Measurements from ENCODE around the gene PTPRM. TPM values are rescaled to one million over a fixed set of nuclear protein-coding genes. Genes with fewer than 3 reads are reported as not detected.

The PTPRM gene
- total RNA-seq, 1 donor, result 84.7 TPM

GRCh38 chr18:7980656-7981055 is 413.5 kb downstream of the PTPRM start:
- H3K4me3 ChIP-seq (ENCODE audit: insufficient read depth, low read length), result no peak overlapping the region
- H4K20me1 ChIP-seq (ENCODE audit: insufficient read depth, low read length), result no peaks in the 10 kb centered on the region
- no peaks in the 10 kb centered on the region for H3K79me2 ChIP-seq (ENCODE audit: insufficient read depth, low read length)
- no peak overlapping the region for H3K4me2 ChIP-seq (ENCODE audit: insufficient read depth, low read length)
- H2AFZ ChIP-seq (ENCODE audit: low read length), result no peak overlapping the region
- no peak for DNase-seq (ENCODE audit: insufficient read length, low spot score, missing footprints)
- no peak overlapping the region for H3K27ac ChIP-seq (ENCODE audit: low read depth, low read length)
- H3K4me1 ChIP-seq (ENCODE audit: insufficient read depth, low read length), result no peaks in the 10 kb centered on the region
- H3K27me3 ChIP-seq (ENCODE audit: insufficient read depth, low read length), result no peaks in the 10 kb centered on the region
- H3K36me3 ChIP-seq (ENCODE audit: insufficient read depth, low read length), result no peaks in the 10 kb centered on the region
- no peaks in the 10 kb centered on the region for H3K9me3 ChIP-seq (ENCODE audit: low read depth, low read length)
- no peak for TF ChIP-seq CTCF (IDR thresholded peaks at IDR 0.05; ENCODE audit: extremely low read depth, low read depth, low read length)

- Histone ChIP-seq H3K36me3 (ENCODE audit: insufficient read depth, low read length) (no peaks in the 10 kb centered on the region), H2AFZ (ENCODE audit: low read length) (no peak overlapping the region), H3K27ac (ENCODE audit: low read depth, low read length) (no peak overlapping the region), H3K9me3 (ENCODE audit: low read depth, low read length) (no peaks in the 10 kb centered on the region), H3K27me3 (ENCODE audit: insufficient read depth, low read length) (no peaks in the 10 kb centered on the region), H4K20me1 (ENCODE audit: insufficient read depth, low read length) (no peaks in the 10 kb centered on the region), H3K79me2 (ENCODE audit: insufficient read depth, low read length) (no peaks in the 10 kb centered on the region), H3K4me1 (ENCODE audit: insufficient read depth, low read length) (peaks cover 7% of the 10 kb centered on the region), H3K4me3 (ENCODE audit: insufficient read depth, low read length) (no peak overlapping the region), H3K4me2 (ENCODE audit: insufficient read depth, low read length) (no peak overlapping the region)
- TF ChIP-seq CTCF (IDR thresholded peaks at IDR 0.05; ENCODE audit: extremely low read depth, low read depth, low read length), result no peak
- DNase-seq (ENCODE audit: insufficient read length, low spot score, missing footprints), result no peak
These were observed 415.1 kb downstream of the PTPRM start for GRCh38 chr18:7982216-7982615.

- no peak overlapping the region for H2AFZ ChIP-seq (ENCODE audit: low read length)
- H3K27me3 ChIP-seq (ENCODE audit: insufficient read depth, low read length), result no peaks in the 10 kb centered on the region
- H3K4me2 ChIP-seq (ENCODE audit: insufficient read depth, low read length), result peak overlapping the region; percentile 65
- no peak for TF ChIP-seq CTCF (IDR thresholded peaks at IDR 0.05; ENCODE audit: extremely low read depth, low read depth, low read length)
- no peak for DNase-seq (ENCODE audit: insufficient read length, low spot score, missing footprints)
- no peaks in the 10 kb centered on the region for H3K36me3 ChIP-seq (ENCODE audit: insufficient read depth, low read length)
- H3K9me3 ChIP-seq (ENCODE audit: low read depth, low read length), result no peaks in the 10 kb centered on the region
- H3K4me3 ChIP-seq (ENCODE audit: insufficient read depth, low read length), result no peak overlapping the region
- peak overlapping the region; percentile 50 for H3K27ac ChIP-seq (ENCODE audit: low read depth, low read length)
- H3K4me1 ChIP-seq (ENCODE audit: insufficient read depth, low read length), result peaks cover 15% of the 10 kb centered on the region
- H4K20me1 ChIP-seq (ENCODE audit: insufficient read depth, low read length), result no peaks in the 10 kb centered on the region
- H3K79me2 ChIP-seq (ENCODE audit: insufficient read depth, low read length), result no peaks in the 10 kb centered on the region
These were observed 420.3 kb downstream of the PTPRM start for GRCh38 chr18:7987284-7987976.

- Histone ChIP-seq H3K4me1 (ENCODE audit: insufficient read depth, low read length) (peaks cover 15% of the 10 kb centered on the region), H3K4me2 (ENCODE audit: insufficient read depth, low read length) (no peak overlapping the region), H4K20me1 (ENCODE audit: insufficient read depth, low read length) (no peaks in the 10 kb centered on the region), H3K9me3 (ENCODE audit: low read depth, low read length) (no peaks in the 10 kb centered on the region), H3K27ac (ENCODE audit: low read depth, low read length) (no peak overlapping the region), H3K79me2 (ENCODE audit: insufficient read depth, low read length) (no peaks in the 10 kb centered on the region), H3K4me3 (ENCODE audit: insufficient read depth, low read length) (no peak overlapping the region), H2AFZ (ENCODE audit: low read length) (no peak overlapping the region), H3K27me3 (ENCODE audit: insufficient read depth, low read length) (no peaks in the 10 kb centered on the region), H3K36me3 (ENCODE audit: insufficient read depth, low read length) (no peaks in the 10 kb centered on the region)
- DNase-seq (ENCODE audit: insufficient read length, low spot score, missing footprints), result no peak
- no peak for TF ChIP-seq CTCF (IDR thresholded peaks at IDR 0.05; ENCODE audit: extremely low read depth, low read depth, low read length)
These were observed 423.6 kb downstream of the PTPRM start for GRCh38 chr18:7990670-7991069.

Data from osteoblast (primary cell).